Astrocyte of the hippocampus (primary cell): ENCODE measurements around the gene FAM47E.
A peak's percentile ranks its signal among the peaks of the same experiment; 100 is the strongest.

ENCODE experiments used
- DNase-seq: peaks from one replicate; pipeline ENCODE4 v3.0.0; 2011; ENCODE audit warnings: low read depth, low spot score

Gene FAM47E, protein sequence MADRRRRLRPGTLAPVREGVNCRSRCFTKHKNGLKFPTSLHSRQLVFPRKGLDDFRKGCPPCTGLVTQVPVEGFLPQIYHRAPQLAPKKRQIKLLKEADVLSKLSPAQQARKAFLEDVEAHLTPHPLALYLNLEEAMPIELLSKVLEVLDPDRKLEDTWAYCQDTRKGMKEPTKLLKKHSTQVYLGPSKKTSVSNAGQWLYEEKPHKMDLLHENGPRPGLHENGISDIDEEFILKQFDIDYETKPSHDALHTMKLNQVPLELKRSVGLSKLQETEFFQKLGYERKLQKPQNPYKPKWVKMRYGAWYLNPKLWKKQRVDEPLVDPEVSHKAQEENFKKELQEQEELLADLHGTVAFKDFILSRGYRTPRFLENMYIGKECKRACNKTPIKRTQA

DNA sequence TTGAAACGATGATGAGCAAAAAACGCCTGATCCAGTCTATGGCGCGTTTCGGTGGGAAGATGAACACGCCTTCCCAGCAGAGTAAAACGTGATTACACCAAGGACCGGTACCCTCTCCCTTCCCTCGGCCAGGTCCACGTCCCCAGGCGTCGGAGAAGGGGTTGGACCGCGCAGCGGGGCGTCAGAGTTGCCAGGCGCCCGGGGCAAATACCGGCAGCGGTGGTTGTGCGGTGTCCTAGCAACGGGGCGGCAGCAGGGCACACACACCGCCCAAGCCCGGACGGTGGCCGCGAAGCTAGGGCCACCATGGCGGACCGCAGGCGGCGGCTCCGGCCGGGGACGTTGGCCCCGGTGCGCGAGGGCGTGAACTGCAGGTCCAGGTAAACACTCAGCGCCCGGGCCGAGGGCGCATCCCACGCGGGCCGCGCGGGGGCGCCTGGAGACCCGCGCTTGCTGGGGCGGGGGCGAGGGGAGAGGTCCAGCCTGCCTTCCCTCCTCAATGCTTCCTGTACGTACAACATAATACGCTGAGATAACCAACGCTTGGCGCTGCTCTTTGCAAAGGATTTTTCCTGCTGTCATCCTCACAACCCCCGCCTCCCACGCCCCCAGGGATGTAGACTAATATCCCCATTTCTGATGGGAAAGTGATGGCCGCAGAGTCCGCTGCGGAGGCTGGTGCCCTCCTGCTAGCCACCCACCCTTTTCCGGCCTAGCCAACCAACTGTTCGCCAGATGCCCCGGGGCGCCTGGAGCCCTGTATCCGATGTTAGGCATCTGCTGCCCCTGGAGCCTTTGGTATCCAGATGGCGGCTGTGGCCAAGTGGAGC, at the start of gene FAM47E:
Gene FAM47E (plus strand): TSS at position 281 of the 830 bp plus-strand sequence. CDS start 26 bp downstream, at position 307.
- DNase-seq, result peak; percentile 82

GRCh38 chr4:76203541-76203940, 48.0 kb upstream of the FAM47E start:
- no peak for DNase-seq

DNA sequence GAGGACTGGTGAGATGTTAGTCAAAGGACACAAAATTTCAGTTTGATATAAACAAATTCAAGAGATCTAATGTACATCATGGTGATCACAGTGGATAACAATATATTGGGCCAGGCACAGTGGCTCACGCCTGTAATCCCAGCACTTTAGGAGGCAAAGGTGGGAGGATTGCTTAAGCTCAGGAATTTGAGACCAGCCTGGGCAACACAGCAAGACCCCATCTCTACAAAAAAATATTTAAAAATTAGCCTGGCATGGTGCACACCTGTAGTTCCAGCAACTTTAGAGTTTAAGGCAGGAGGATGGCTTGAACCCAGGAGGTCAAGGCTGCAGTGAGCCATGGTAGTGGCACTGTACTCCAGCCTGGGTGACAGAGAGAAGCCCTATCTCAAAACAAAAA, 46.6 kb upstream of the FAM47E start:
- no peak for DNase-seq

- no peak for DNase-seq
These were observed 46.0 kb upstream of the FAM47E start for GRCh38 chr4:76205476-76205875.

DNA sequence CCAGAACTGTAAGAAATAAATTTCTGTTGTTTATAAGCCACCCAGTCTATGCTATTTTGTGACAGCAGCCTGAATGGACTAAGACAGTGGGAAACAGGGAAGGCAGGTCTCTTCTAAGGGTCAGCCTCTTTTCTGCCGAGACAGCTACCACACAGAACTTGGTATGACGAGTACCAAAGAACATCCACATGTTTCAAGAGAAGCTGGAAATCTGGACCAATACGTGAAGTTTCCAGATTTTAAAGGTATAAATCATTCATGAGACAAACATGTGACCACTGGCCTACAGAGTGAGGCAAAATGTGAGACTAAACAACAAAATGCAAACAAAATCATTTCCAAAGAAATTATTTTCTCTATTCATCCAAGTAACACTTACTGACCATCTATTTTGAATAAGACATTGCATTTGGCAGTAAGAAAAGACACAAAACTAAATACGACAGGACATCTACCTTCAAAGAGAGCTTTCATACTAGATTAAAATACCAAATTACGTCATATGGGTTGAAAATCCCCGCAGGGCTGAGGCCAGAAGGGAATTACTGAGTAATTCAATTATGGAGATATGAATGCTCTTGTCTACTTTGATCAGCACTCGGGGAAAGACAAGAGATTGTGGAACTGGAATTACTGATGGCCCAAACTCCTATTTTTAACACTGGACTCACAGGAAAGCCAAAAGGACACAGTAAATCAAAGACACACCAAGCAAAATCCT, 45.1 kb upstream of the FAM47E start:
- no peak for DNase-seq

DNA sequence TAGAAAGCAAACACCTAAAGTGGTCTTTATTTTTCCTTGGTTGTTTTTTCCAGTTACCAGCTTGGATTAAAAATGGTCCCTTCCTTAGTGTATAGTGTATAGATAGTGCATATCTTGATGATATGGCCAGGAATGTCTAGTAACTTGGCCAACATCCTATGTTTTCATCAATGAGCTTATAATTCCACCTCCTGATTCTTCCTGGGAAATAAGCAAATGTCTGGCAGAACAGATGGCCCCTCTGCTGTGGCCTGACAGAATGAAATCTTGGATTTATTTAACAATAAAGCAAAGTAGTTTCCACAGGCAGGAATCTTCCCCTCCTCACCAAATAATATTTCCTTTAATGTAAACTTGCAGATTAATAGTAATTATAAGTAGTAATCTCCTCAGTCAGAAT, 44.0 kb upstream of the FAM47E start:
- DNase-seq, result no peak

DNA sequence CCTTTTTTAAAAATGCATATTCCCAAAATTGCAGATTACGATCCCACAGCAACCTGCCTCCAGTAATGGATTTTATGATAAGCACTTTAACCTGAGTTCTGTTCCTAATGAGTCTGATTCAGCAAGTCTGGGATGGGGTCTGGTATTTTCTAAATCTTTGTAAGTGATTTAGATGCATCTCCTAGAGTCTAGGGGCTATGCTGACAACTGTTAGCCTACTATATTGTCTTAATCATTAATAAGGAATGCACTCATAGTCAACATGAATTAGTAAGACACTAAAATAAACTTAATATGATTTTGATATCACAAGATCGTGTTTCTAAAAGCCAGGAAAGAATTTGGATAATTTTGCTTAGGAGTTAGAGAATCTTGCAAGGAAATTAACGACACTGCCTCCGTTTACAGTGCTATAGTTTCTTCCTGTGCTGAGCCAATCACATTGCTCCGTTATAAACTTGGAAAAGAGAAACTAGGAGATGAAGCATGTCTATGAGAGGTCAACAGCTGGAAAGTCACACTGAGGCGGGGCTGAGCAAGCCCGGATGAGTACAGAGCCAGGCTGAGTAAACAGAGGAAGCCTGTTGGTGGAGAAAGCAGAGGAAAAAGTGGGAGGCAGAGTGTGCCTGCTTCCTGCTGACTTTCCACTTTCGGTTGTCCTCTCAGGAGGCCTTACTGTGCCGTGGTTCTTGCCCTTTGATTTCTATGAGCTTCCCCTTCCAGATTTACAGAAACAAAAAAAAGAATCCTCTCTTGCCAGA, 43.3 kb upstream of the FAM47E start:
- no peak for DNase-seq

DNA sequence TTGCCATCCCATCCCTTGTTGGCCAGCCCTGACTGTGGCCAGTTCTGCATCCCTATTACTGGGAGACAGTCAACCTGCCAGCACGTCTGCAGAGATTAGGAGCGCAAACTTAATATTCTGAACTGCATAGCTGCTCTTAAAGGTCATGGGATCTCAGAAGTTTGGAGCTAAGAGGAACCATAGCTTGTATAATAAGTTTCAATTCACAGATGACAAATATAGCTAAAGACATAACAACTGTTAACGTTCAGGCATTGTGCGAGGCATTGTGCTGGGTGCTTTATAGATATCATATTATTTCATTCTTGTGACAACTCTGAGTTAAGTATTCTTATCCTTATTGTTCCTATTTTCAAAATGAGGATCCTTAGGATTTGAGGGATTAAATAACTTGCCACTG, 41.6 kb upstream of the FAM47E start:
- no peak for DNase-seq

GRCh38 chr4:76210452-76210851, 41.1 kb upstream of the FAM47E start:
- DNase-seq, result no peak

- peak; percentile 58 for DNase-seq
These were observed 39.5 kb upstream of the FAM47E start for GRCh38 chr4:76211769-76212708.

- DNase-seq, result no peak
These were observed 38.6 kb upstream of the FAM47E start for GRCh38 chr4:76212851-76213414.

DNA sequence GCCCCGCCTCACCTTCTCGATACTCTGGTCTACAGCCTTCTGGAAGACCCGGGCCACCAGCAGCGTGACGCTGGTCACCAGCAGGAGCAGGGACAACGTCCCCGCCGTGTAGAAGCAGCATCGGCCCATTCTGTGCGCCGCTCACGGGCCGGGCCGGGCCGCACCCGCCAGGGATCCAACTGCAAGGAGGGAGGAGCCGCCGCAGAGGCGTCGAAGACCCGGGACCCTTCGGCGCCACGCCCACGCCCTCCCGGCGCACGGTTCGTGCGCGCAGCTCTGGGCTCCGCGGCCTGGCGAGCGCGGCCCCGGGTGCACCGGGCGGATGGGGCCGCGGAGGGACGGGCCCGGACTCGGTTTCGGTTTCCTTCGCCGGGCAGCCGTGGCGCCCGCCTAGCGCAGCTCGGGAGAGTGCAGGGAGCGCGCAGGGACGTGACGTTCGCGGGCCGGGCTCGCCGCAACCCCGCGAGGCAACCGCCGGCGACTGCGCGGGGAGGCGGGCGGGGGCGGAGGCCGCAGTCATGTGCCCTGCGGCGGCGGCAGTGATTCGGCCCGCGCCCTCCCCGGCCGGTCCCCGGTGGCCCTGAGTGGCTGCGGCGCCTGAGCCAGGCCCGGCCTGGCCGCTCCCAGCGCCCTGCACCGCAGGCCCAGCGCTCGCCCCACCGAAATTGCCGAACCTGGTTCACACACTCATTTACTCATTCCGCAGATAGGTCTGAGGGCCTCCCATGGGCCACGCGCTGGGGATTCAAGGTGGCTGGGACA, 37.9 kb upstream of the FAM47E start, which contains the start of gene SCARB2:
Gene SCARB2 (minus strand): TSS at position 410 of the 762 bp plus-strand sequence. CDS start 281 bp downstream, at position 129.
- peak; percentile 96 for DNase-seq

GRCh38 chr4:76214177-76214675, 37.3 kb upstream of the FAM47E start:
- DNase-seq, result no peak

DNA sequence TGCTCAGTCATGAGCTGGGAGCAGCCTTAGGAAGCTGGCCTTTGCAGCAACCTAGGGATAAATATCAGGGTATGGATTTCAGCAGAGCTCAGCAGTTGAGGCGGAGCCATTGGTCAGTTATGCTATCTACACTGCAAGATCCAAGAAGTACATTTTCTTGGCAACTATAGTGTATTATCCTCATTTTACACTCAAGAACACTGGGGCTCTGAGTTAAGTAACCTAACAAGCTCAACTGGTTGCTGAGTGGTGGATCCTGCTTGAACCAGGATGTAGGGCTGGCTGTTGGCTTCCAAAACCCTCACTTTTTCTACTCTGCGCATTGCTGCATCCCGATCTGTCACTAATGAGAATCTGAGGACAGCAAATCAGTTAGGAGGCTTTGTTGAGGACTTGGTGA, 36.4 kb upstream of the FAM47E start:
- no peak for DNase-seq

GRCh38 chr4:76216524-76216923, 35.0 kb upstream of the FAM47E start:
- DNase-seq, result no peak

DNA sequence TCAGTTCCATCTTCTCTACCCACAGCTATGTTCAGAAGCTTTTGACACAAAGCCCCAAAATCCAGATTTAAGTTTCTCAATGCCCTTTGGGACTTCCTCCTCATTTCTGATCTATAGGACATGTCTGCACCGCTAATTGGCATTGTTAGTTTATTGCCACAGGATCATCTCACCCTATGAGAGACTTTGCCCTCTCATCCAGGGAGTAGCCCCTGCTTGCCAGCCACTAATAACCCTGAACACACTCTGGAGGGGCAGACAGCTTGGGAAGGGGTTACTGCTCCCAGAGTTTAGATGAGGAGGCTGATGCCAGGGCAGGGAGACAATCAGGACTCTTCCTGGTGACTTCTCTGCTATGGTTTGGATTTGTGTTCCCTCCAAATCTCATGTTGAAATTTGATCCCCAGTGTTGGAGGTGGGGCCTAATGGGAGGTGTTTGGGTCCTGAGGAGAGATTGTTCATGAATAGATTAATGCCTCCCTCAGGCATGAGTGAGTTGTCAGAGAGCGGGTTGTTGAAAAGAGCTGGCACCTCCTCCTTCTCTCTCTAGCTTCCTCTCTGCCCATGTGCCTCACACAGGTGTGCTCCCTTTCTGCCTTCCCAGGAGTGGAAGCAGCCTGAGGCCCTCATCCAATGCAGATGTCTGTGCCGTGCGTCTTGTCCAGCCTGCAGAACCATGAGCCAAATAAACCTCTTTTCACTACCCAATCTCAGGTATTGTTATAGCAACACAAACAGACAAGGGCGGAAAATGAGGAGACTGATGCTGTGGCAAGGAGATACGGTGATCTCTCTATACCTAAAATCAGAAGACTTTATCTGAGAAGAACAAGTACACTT, 34.3 kb upstream of the FAM47E start:
- DNase-seq, result no peak

- no peak for DNase-seq
These were observed 32.0 kb upstream of the FAM47E start for GRCh38 chr4:76219299-76220055.
